Stimulated activated CD4-positive, alpha-beta T cell treated with anti-CD3 and anti-CD28 coated beads, Interleukin-4, amount 100 ng/mL, for 4 hours (primary cell): ENCODE results near the gene PTPRN.
"Not testable (repeated sequence)": the region's sequence is repeated elsewhere in the genome, so short reads cannot be mapped to it uniquely, and the experiment has no call there.

Source experiments
- DNase-seq, 2 experiments: peaks; one replicate each; pipeline ENCODE4 v3.0.0-alpha.2; 2020

The PTPRN gene

DNA sequence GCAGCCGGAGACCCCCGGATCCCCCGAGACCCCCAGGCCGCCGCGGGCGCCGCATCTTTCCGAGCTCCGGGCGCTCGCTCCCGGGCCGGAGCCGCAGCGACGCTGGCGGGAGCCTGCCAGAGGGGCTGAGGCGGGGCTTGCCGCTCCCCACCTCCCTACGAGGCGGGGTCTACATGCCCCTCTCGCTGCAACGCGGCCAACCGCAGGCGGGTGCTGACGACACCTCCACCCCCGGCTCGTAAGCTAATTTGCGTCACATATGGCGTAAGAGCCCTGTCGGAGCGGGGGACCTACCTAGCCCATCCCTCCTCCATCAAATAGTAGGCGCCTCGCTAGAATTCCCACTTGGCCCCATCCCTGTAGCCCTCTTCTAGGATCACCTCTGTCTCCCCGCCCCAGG, at the start of gene PTPRN:
TSS of gene PTPRN (minus strand) at position 124 of the 400 bp plus-strand sequence. CDS start at position 55, 69 bp downstream.
- DNase-seq: no peak

- peak in 1 of 2 experiments; percentile 14 for DNase-seq
These were observed 49.2 kb upstream of the PTPRN start for GRCh38 chr2:219358170-219359075.

GRCh38 chr2:219356834-219357233, 47.6 kb upstream of the PTPRN start:
- no peak for DNase-seq

GRCh38 chr2:219354582-219354981, 45.4 kb upstream of the PTPRN start:
- no peak for DNase-seq

DNA sequence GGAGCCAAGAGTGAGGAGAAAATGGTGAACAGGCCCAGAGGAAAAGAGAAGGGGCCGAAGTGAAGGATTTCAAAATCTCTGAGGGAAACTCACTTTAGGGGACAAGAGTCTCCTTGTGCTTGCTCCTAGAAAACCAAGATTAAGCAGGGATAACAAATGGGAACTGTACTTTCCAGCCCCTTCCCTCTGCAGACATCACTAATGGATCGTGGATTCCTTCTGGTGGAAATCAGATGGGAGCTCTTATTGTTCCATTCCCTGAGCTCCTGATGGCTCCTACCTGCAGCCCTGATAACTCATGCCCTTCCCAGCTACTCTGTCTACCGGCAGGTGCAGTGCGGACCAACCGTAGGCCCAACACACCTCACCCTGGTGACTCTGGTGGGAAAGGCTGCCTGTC, 43.9 kb upstream of the PTPRN start:
- no peak for DNase-seq

- peak; percentile 41 to 63 for DNase-seq
These were observed 43.3 kb upstream of the PTPRN start for GRCh38 chr2:219352448-219353023.

GRCh38 chr2:219350710-219351221, 41.6 kb upstream of the PTPRN start:
- DNase-seq: no peak

DNA sequence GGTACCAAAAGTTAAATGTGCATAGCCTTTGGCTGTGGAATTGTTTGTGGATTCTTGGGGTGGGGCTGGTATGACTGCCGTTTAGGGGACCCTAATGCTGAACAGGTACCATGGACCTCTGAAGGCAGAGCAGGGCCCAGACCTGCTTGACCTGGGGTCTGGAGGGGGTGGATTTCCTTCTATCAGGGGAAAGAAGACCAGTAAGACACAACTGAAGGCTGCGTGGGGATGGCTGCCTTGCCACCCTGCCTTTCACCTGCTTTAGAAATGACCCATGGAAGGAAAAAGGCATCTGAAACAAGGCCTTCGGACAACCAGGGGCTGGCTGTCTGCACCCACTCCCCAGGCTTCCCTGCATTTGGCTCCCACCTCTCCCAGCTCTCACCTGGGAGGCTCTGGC, 41.0 kb upstream of the PTPRN start:
- no peak for DNase-seq

GRCh38 chr2:219344751-219345430, 35.7 kb upstream of the PTPRN start:
- no peak for DNase-seq

DNA sequence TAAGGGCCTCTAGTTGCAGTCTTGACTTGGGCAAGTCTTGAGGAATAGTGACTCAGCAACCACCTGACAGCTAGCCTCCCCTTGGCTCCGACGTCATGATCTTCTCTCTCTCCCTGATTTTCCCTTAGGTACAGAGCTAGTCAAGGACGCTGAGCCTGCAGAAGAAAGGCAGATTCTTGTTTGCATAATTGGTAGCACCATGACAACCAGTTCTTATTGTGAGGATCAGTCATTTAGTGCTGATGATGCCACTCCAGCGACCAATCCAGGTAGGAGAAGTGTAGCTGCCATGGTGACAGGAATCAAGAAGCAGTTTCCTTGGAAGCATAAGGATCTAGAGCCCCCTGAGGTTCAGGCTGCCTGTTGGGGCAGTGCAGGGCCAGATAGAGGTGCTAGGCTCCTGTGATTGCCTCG, 26.2 kb upstream of the PTPRN start:
- DNase-seq: no peak

GRCh38 chr2:219334076-219334475, 24.9 kb upstream of the PTPRN start:
- DNase-seq: no peak

DNA sequence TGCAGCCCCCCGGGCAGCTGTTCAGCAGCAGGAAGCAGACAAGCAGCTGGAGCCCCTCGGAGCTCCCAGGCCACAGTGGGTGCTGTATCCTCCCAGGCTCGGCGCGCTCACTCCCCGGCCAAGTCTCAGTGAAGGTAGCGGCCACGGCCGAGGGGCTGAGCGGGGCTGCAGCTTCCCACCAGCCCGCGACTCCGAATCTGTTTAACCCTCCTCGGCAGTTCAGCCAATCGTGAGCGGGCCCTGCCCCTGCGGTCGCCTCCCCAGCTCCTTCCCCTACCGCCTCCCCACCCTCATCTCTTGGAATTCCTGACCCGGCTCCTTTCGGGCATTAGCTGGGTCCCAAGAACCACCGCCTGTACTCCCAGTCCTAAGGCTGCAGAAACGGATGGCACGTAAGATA, 23.3 kb upstream of the PTPRN start, which contains the start of gene RESP18:
TSS of gene RESP18 (minus strand) at position 203 of the 400 bp plus-strand sequence.
- no peak for DNase-seq

DNA sequence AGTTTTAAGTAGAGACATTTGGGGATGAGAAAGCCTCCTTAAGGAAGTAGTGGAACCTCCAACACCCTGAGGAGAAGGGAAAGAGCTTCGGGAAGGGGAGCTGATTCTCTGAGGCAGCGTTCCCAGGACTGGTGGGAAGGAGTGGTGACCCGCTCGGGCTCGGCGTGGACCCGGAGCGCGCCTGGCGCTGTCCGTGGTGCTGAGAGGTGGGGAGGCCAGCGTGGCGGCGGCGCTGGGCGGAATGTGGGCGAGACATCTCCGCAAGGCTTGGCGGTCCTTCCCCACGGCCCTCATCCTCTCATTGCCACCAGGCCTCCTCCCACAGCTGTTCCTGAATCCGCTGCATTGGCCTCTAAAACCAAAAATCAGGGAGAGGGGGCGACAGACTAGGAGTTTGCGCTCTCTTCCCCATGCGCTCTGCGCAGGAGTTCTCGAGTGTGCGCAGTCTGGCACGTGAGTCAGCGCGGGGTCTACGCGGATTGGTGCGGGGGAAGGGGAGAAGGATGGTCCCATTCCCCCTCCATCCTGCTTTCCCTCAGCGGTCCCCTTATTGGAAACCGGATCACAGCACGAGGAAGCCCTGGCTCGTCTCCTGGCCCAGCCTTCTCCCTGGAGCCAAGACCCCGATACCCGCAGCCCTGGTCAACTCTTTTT, 22.5 kb upstream of the PTPRN start:
- DNase-seq: peak in 1 of 2 experiments; percentile 17

DNA sequence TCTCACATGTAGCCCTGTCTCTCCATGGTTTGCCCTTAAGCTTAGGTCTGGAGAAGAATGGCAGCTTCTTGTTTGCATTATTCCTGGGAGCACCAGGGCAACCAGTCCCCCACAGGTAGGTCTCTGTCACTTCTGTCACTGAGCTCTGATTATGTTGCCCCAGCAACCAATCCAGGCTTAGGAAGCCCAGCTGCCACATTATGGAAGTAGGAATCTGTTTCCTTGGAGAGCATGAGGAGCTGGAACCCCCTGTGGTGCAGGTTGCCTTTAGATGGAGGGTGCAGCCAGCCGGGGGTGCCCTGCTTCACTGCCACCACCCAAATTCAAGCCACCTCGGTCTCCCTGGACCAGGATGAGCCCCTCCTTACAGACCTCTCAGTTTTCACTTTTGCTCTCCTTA, 18.5 kb upstream of the PTPRN start:
- DNase-seq: no peak

- no peak for DNase-seq
These were observed 16.6 kb upstream of the PTPRN start for GRCh38 chr2:219325657-219326315.

- no peak for DNase-seq
These were observed 15.9 kb upstream of the PTPRN start for GRCh38 chr2:219325136-219325535.

DNA sequence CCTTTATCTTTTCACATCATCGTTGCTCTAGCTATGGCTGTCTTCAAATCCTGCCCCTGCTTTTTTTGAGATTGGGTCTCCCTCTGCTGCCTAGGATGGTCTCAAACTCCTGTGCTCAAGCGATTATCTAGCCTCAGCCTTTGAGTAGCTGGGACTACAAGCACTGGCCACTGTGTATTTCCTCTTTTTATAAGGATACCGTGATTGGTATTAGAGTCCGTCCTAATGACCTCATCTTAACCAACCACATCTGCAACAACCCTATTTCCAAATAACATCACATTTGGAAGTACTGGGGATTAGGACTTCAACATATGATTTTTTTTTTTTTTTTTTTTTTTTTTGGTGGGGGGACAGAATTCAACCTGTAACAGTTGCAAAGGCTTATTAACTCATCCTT, 14.2 kb upstream of the PTPRN start:
- no peak for DNase-seq

DNA sequence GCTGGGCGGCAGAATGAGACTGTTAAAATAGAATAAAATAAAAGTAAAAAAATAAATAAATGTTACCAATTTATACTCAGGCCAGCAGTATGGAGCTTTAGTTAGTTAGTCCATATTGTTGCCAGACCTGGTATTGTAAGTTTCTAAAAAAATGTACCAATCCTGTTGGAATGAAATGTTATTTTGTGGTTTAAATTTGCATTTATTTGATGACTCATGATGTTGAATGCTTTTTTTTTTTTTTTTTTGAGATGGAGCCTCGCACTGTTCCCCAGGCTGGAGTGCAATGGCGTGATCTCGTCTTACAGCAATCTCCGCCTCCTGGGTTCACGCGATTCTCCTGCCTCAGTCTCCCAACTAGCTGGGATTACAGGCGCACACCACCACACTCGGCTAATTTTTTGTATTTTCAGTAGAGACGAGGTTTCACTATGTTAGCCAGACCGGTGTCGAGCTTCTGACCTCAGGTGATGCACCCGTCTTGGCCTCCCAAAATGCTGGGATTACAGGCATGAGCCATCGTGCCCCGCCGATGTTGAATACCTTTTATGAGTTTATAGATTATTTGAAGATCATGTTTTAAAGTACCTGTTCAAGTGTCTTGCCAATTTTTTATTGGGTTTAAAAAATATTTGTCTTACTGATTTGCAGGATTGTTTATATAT, 5.7 kb upstream of the PTPRN start:
- no peak for DNase-seq

- DNase-seq: not testable (repeated sequence)
These were observed 3.6 kb upstream of the PTPRN start for GRCh38 chr2:219312683-219313263.

- peak; percentile 36 to 69 for DNase-seq
These were observed 779 bp downstream of the PTPRN start for GRCh38 chr2:219308142-219309101.
